Esophagus squamous epithelium (tissue), 4 donors: ENCODE results near the gene SLCO1B3.

Experiments used
- CTCF ChIP-seq, 6 experiments: fragments of 450-650 bp in 4 of 6; fragments of 200-600 bp in 2 of 6; sonication (generic) in 2 of 6; IDR thresholded peaks; one replicate each; pipeline ENCODE4 v1.5.1; 2016 to 2019; ENCODE audit warnings: antibody characterized with exemption in 6 of 6, mild to moderate bottlenecking in 4 of 6, moderate library complexity in 4 of 6
- POLR2A ChIP-seq, 4 donors: fragments of 450-650 bp; IDR thresholded peaks; one replicate each; pipeline ENCODE4 v1.6.1; 2017; ENCODE audit warnings: antibody characterized with exemption in 4 of 4, mild to moderate bottlenecking in 4 of 4, moderate library complexity in 3 of 4

- TF ChIP-seq CTCF (IDR thresholded peaks at IDR 0.05) (no peak), POLR2A (IDR thresholded peaks at IDR 0.05) (no peak)
Observed at GRCh38 chr12:20863056-20863455, 52.6 kb downstream of the SLCO1B3 start.
